A673 (cell line): Measurements from ENCODE around the gene HDAC1. TPM values are rescaled to one million over a fixed set of nuclear protein-coding genes. Genes with fewer than 3 reads are reported as not detected.

Source experiments
- BruUV-seq: library from RNA; stranded (reverse); fragments of 400-500 nt; replicated peaks from 2 replicates; lab custom pipeline; 2021; lab: Mats Ljungman, UMichigan
- CTCF ChIA-PET: fragments of 300-600 bp; sonication (Branson Sonifier 250); formaldehyde crosslinking; loops from one replicate; lab custom pipeline; 2022; ENCODE audit warnings: antibody characterized with exemption; lab: Charles Lee
- POLR2A ChIA-PET: fragments of 300-600 bp; sonication (Branson Sonifier 250); formaldehyde crosslinking; loops from one replicate; lab custom pipeline; 2022; ENCODE audit warnings: antibody characterized with exemption; ENCODE audit not compliant: low non-redundant PET; lab: Charles Lee
- DNase-seq: peaks from one replicate; pipeline ENCODE4 v3.0.0-alpha.2; 2015; ENCODE audit warnings: low spot score
- H3K27ac ChIP-seq: fragments of 200-600 bp; sonication (generic); 2 replicates; pipeline ENCODE4 v1.5.1; 2016; ENCODE audit warnings: mixed run types, low read depth, mild to moderate bottlenecking, mixed read lengths, antibody characterized with exemption, low read length; ENCODE audit not compliant: poor library complexity, severe bottlenecking
- H3K27me3 ChIP-seq: fragments of 200-600 bp; sonication (generic); replicated peaks from 2 replicates; pipeline ENCODE4 v1.6.1; 2017; ENCODE audit warnings: mixed run types, low read depth, mild to moderate bottlenecking, mixed read lengths, antibody characterized with exemption, low read length; ENCODE audit not compliant: insufficient read depth, poor library complexity
- H3K36me3 ChIP-seq: fragments of 200-600 bp; sonication (generic); 2 replicates; pipeline ENCODE4 v1.6.1; 2016; ENCODE audit warnings: mixed run types, mild to moderate bottlenecking, mixed read lengths, antibody characterized with exemption, low read length; ENCODE audit not compliant: insufficient read depth, poor library complexity, severe bottlenecking
- H3K4me1 ChIP-seq: fragments of 200-600 bp; sonication (generic); 2 replicates; pipeline ENCODE4 v1.6.1; 2017; ENCODE audit warnings: mixed run types, mild to moderate bottlenecking, mixed read lengths, antibody characterized with exemption, low read length; ENCODE audit not compliant: insufficient read depth, poor library complexity, severe bottlenecking
- H3K4me3 ChIP-seq: fragments of 200-600 bp; sonication (generic); 2 replicates; pipeline ENCODE4 v1.5.1; 2016; ENCODE audit warnings: low read depth, mixed run types, mild to moderate bottlenecking, mixed read lengths, low read length; ENCODE audit not compliant: poor library complexity, severe bottlenecking
- H3K9me3 ChIP-seq: fragments of 200-600 bp; sonication (generic); 2 replicates; pipeline ENCODE4 v1.6.1; 2016; ENCODE audit warnings: mixed run types, low read depth, mild to moderate bottlenecking, mixed read lengths, antibody characterized with exemption, low read length; ENCODE audit not compliant: poor library complexity, severe bottlenecking
- CTCF ChIP-seq: fragments of 300-800, 200-600 bp; sonication (generic); conservative IDR thresholded peaks from 2 replicates; pipeline ENCODE4 v1.5.1; 2017; ENCODE audit warnings: low read depth, mild to moderate bottlenecking, antibody characterized with exemption, low read length, moderate library complexity, mixed read lengths
- EZH2 ChIP-seq: fragments of 200-600 bp; sonication (generic); IDR thresholded peaks from 2 replicates; pipeline ENCODE4 v1.6.1; 2017; ENCODE audit warnings: borderline replicate concordance, low read depth, mild to moderate bottlenecking, mixed read lengths, antibody characterized with exemption, low read length; ENCODE audit not compliant: poor library complexity, severe bottlenecking
- intact Hi-C: fragments of 100-400 bp; cut with micrococcal nuclease; formaldehyde crosslinking; loops from one replicate; pipeline ENCODE4 v1.10.0; 2022; ENCODE audit not compliant: unreplicated experiment
- total RNA-seq: library from RNA; stranded (reverse); gene quantifications from 2 replicates; pipeline ENCODE4 v1.2.3, GENCODE V29; 2021

Gene HDAC1
- total RNA-seq, 1 experiment from 2014 or later, result 195 TPM

GRCh38 chr1:32367912-32368635 is 76.2 kb downstream of the HDAC1 start:
- POLR2A ChIA-PET, result no interaction called here
- peaks cover 44% of the 10 kb centered on the region for H3K36me3 ChIP-seq

DNA sequence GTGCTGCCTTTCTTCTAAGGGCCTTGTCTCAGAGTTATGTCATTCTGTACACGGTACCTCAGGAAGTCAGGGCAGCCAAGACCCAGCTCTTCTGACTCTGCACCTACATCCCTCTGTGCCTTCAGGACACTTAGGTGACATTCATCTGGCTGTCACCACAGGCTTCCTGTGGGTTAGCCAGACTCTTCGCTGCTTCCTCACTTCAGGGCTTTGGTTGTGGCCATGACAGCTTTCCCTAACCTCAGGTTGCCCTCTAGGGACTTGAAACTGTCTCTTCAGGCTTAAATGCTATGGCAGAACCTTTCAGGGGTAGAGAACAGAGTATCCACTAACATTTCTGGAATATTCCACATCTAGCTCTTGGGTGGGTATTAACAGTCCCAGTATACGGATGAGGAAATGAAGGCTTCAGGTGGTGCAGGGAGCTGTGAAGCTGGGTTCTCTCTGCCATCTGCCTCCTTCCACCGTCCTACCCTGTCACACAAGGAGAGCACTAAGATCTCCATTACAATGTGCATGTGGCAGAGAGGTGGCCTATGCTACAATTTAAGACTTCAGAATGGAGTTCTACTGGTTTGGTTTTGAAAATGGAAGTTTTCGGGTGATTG is 80.4 kb downstream of the HDAC1 start:
- Histone ChIP-seq H3K36me3 (peaks cover 44% of the 10 kb centered on the region), H3K27ac (no peak overlapping the region), H3K9me3 (no peaks in the 10 kb centered on the region), H3K27me3 (no peaks in the 10 kb centered on the region), H3K4me3 (no peak overlapping the region), H3K4me1 (no peaks in the 10 kb centered on the region)
- no peak for TF ChIP-seq CTCF
- TF ChIP-seq EZH2, result no peak
- ChIA-PET POLR2A (interaction anchor here (0.6 kb wide), 1 partner anchor 10 kb away, joined by 4 read pairs; no protein-coding TSS in a partner anchor), CTCF (no interaction called here)
- no peak for DNase-seq
- intact Hi-C loops, result no loop called here
- no TSS peak for BruUV-seq

More at GRCh38 chr1:32367912-32368635, 76.2 kb downstream of the HDAC1 start:
- no peak for DNase-seq
- TF ChIP-seq EZH2 (no peak), CTCF (no peak)
- Histone ChIP-seq H3K9me3 (no peaks in the 10 kb centered on the region), H3K4me3 (no peak overlapping the region), H3K27me3 (no peaks in the 10 kb centered on the region), H3K27ac (no peak overlapping the region), H3K4me1 (no peaks in the 10 kb centered on the region)
- intact Hi-C loops, result no loop called here
- BruUV-seq, result no TSS peak
- CTCF ChIA-PET, result interaction anchor here (0.5 kb wide), 1 partner anchor 414 kb away, joined by 5 read pairs; no protein-coding TSS in a partner anchor

DNA sequence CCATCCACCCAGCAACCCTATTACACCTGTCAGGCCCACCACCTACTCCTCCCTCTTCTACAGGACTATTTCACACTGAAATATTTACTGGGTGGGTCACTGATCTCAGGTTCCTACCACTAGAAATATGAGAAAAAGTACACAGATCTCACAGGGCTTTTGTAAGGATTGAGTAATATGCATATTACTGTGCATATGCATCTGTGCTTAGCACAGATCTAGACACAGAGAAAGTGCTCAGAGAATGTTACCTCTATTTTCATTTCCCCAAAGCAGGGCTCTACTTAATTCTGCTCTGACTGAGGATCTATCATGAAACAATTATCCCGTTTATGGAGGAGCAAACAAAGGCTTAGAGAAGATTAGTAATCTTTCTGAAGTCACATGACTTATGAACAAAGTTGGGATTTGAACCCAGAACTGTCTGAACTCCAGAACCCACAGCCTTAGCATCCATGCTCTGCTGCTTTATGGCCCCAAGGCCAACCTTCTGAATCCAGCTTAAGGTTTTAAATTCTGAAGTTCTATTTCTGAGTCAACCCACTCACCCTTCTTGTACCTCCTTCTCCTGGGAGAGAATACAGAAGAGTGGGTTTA is 82.2 kb downstream of the HDAC1 start:
- Histone ChIP-seq H3K27ac (no peak overlapping the region), H3K4me1 (no peaks in the 10 kb centered on the region), H3K9me3 (no peaks in the 10 kb centered on the region), H3K4me3 (no peak overlapping the region), H3K27me3 (no peaks in the 10 kb centered on the region), H3K36me3 (peaks cover 41% of the 10 kb centered on the region)
- TF ChIP-seq CTCF, result no peak
- no peak for TF ChIP-seq EZH2
- no peak for DNase-seq
- intact Hi-C loops, result no loop called here
- no TSS peak for BruUV-seq
- POLR2A ChIA-PET, result no interaction called here
- CTCF ChIA-PET, result no interaction called here
